ENCODE measurements around the gene SLC30A9. TPM values are rescaled to one million over a fixed set of nuclear protein-coding genes. Genes with fewer than 3 reads are reported as not detected.
A peak's percentile ranks its signal among the peaks of the same experiment; 100 is the strongest.

Gene SLC30A9
- total and polyA plus RNA-seq, 2 of the 13 experiments (the other 11 are each of a cell fraction or from before 2014, with no cell fraction given): 27.5 to 72.8 TPM

- TF ChIP-seq SRSF4 (IDR thresholded peaks at IDR 0.05; ENCODE audit: low read depth, low read length, poor library complexity, severe bottlenecking): no peak
- TF ChIP-seq KDM5A (IDR thresholded peaks at IDR 0.05; ENCODE audit: borderline replicate concordance, low read length): peak; percentile 42; the same call in 1 of the 2 replicates
- no peak for TF ChIP-seq ZNF274 (CRISPR knock-in tag; IDR thresholded peaks at IDR 0.05)
- TF ChIP-seq AKNA (CRISPR knock-in tag; IDR thresholded peaks at IDR 0.05; ENCODE audit: borderline replicate concordance): no peak
- no peak; the same call in 1 of the 2 replicates for TF ChIP-seq ZKSCAN8 (CRISPR knock-in tag; IDR thresholded peaks at IDR 0.05; ENCODE audit: borderline replicate concordance)
- 0 out of 2 replicates have a peak, but pooled peaks have one; percentile 73 for TF ChIP-seq ZNF546 (CRISPR knock-in tag; conservative IDR thresholded peaks at IDR 0.05)
- TF ChIP-seq ZNF75D (CRISPR knock-in tag; IDR thresholded peaks at IDR 0.05; ENCODE audit: borderline replicate concordance): 0 out of 2 replicates have a peak, but pooled peaks have one; percentile 52
- no peak for TF ChIP-seq CEBPZ (IDR thresholded peaks at IDR 0.05; ENCODE audit: low read length)
- peak; percentile 71 for TF ChIP-seq HNRNPL (IDR thresholded peaks at IDR 0.05; ENCODE audit: low read depth, low read length)
- TF ChIP-seq SETDB1 (CRISPR knock-in tag; IDR thresholded peaks at IDR 0.05; ENCODE audit: borderline replicate concordance): no peak; the same call in 1 of the 2 replicates
- peak; percentile 50; the same call in 1 of the 2 replicates for TF ChIP-seq TIGD3 (CRISPR knock-in tag; IDR thresholded peaks at IDR 0.05; ENCODE audit: borderline replicate concordance)
- no peak; the same call in 1 of the 2 replicates for TF ChIP-seq ZNF124 (CRISPR knock-in tag; IDR thresholded peaks at IDR 0.05)
- peak; percentile 74 for TF ChIP-seq YEATS4 (CRISPR knock-in tag; IDR thresholded peaks at IDR 0.05; ENCODE audit: borderline replicate concordance)
- peak; percentile 68 for TF ChIP-seq AGO1 (IDR thresholded peaks at IDR 0.05; ENCODE audit: low read depth, low read length, poor library complexity, severe bottlenecking)
- no peak for TF ChIP-seq ZNF367 (CRISPR knock-in tag; IDR thresholded peaks at IDR 0.05; ENCODE audit: borderline replicate concordance)
- TF ChIP-seq SKI (IDR thresholded peaks at IDR 0.05; ENCODE audit: partially characterized antibody): peak; percentile 24
- peak; percentile 44 for TF ChIP-seq THRA (CRISPR knock-in tag; IDR thresholded peaks at IDR 0.05; ENCODE audit: borderline replicate concordance)
Measured at GRCh38 chr4:41990365-41991111, at the start of gene SLC30A9 (continued).

Measured in HepG2 (cell line).